ENCODE data around the gene PTPN1. TPM values are rescaled to one million over a fixed set of nuclear protein-coding genes. Genes with fewer than 3 reads are reported as not detected.
A peak's percentile ranks its signal among the peaks of the same experiment; 100 is the strongest.
"Not testable (repeated sequence)": the region's sequence is repeated elsewhere in the genome, so short reads cannot be mapped to it uniquely, and the experiment has no call there.

The PTPN1 gene
- polyA plus RNA-seq (ENCODE audit: insufficient read length in 3 of 3): 10 to 100 TPM; 30.5 to 35.7 (median 32.2) TPM
- long read RNA-seq, donor 1, full-length matches to known transcripts: 2 of 28 reads
- long read RNA-seq, donor 1, partial matches to known transcripts: 26 of 28 reads
- long read RNA-seq, donor 1, other reads (novel, unspliced or antisense): 0 of 28 reads
- long read RNA-seq, donor 2, full-length matches to known transcripts: 4 of 9 reads
- long read RNA-seq, donor 2, partial matches to known transcripts: 5 of 9 reads
- long read RNA-seq, donor 2, other reads (novel, unspliced or antisense): 0 of 9 reads
- long read RNA-seq, donor 3, full-length matches to known transcripts: 1 of 1 reads
- long read RNA-seq, donor 3, partial matches to known transcripts: 0 of 1 reads
- long read RNA-seq, donor 3, other reads (novel, unspliced or antisense): 0 of 1 reads
- long read RNA-seq, donor 4, full-length matches to known transcripts: 5 of 10 reads
- long read RNA-seq, donor 4, partial matches to known transcripts: 5 of 10 reads
- long read RNA-seq, donor 4, other reads (novel, unspliced or antisense): 0 of 10 reads
- long read RNA-seq, donor 5, partial matches to known transcripts: 7 of 7 reads
- long read RNA-seq, donor 5, other reads (novel, unspliced or antisense): 0 of 7 reads
- long read RNA-seq, donor 6, partial matches to known transcripts: 36 of 36 reads
- long read RNA-seq, donor 6, other reads (novel, unspliced or antisense): 0 of 36 reads
- long read RNA-seq, donor 7, full-length matches to known transcripts: 5 of 55 reads
- long read RNA-seq, donor 7, partial matches to known transcripts: 50 of 55 reads
- long read RNA-seq, donor 7, other reads (novel, unspliced or antisense): 0 of 55 reads
- long read RNA-seq, donor 8, full-length matches to known transcripts: 1 of 1 reads
- long read RNA-seq, donor 8, partial matches to known transcripts: 0 of 1 reads
- long read RNA-seq, donor 8, other reads (novel, unspliced or antisense): 0 of 1 reads
- long read RNA-seq, donor 9, full-length matches to known transcripts: 4 of 19 reads
- long read RNA-seq, donor 9, partial matches to known transcripts: 15 of 19 reads
- long read RNA-seq, donor 9, other reads (novel, unspliced or antisense): 0 of 19 reads
- long read RNA-seq, donor 10, full-length matches to known transcripts: 4 of 15 reads
- long read RNA-seq, donor 10, partial matches to known transcripts: 11 of 15 reads
- long read RNA-seq, donor 10, other reads (novel, unspliced or antisense): 0 of 15 reads
- long read RNA-seq, donor 11, partial matches to known transcripts: 8 of 8 reads
- long read RNA-seq, donor 11, other reads (novel, unspliced or antisense): 0 of 8 reads
- long read RNA-seq, donor 12, full-length matches to known transcripts: 4 of 65 reads
- long read RNA-seq, donor 12, partial matches to known transcripts: 61 of 65 reads
- long read RNA-seq, donor 12, other reads (novel, unspliced or antisense): 0 of 65 reads
- long read RNA-seq, donor 13, partial matches to known transcripts: 25 of 25 reads
- long read RNA-seq, donor 13, other reads (novel, unspliced or antisense): 0 of 25 reads
- long read RNA-seq, donor 14, full-length matches to known transcripts: 5 of 53 reads
- long read RNA-seq, donor 14, partial matches to known transcripts: 48 of 53 reads
- long read RNA-seq, donor 14, other reads (novel, unspliced or antisense): 0 of 53 reads
- long read RNA-seq, donor 15, full-length matches to known transcripts: 7 of 14 reads
- long read RNA-seq, donor 15, partial matches to known transcripts: 7 of 14 reads
- long read RNA-seq, donor 15, other reads (novel, unspliced or antisense): 0 of 14 reads
- long read RNA-seq, donor 16, full-length matches to known transcripts: 10 of 25 reads
- long read RNA-seq, donor 16, partial matches to known transcripts: 15 of 25 reads
- long read RNA-seq, donor 16, other reads (novel, unspliced or antisense): 0 of 25 reads

GRCh38 chr20:50509923-50510705, at the start of gene PTPN1:
Gene PTPN1 (plus strand): TSS chr20:50510383. CDS start chr20:50510528, 145 bp downstream.
- peak; percentile 99 for DNase-seq

- peak; percentile 73 for DNase-seq
Observed at GRCh38 chr20:50460608-50461267, 49.4 kb upstream of the PTPN1 start.

GRCh38 chr20:50462093-50462690, 48.0 kb upstream of the PTPN1 start:
- DNase-seq: no peak

- DNase-seq: no peak
Observed at GRCh38 chr20:50464026-50464724, 46.0 kb upstream of the PTPN1 start.

- DNase-seq: no peak
Observed at GRCh38 chr20:50464725-50465650, 45.2 kb upstream of the PTPN1 start.

- no peak for DNase-seq
Observed at GRCh38 chr20:50467174-50467573, 43.0 kb upstream of the PTPN1 start.

GRCh38 chr20:50467718-50468356, 42.3 kb upstream of the PTPN1 start:
- no peak for DNase-seq

GRCh38 chr20:50468378-50468798, 41.8 kb upstream of the PTPN1 start:
- no peak for DNase-seq

- DNase-seq: no peak
Observed at GRCh38 chr20:50469176-50469723, 40.9 kb upstream of the PTPN1 start.

GRCh38 chr20:50469796-50470195, 40.4 kb upstream of the PTPN1 start:
- no peak for DNase-seq

GRCh38 chr20:50470264-50470858, 39.8 kb upstream of the PTPN1 start:
- DNase-seq: no peak

GRCh38 chr20:50471231-50471630, 39.0 kb upstream of the PTPN1 start:
- no peak for DNase-seq

- DNase-seq: no peak
Observed at GRCh38 chr20:50472693-50473664, 37.2 kb upstream of the PTPN1 start.

- DNase-seq: not testable (repeated sequence)
Observed at GRCh38 chr20:50474356-50474755, 35.8 kb upstream of the PTPN1 start.
